ENCODE data around the gene RPA1. TPM values are rescaled to one million over a fixed set of nuclear protein-coding genes. Genes with fewer than 3 reads are reported as not detected.

The RPA1 gene
- total and polyA plus RNA-seq, 9 of the 15 experiments (the other 6 are each of a cell fraction or from before 2014, with no cell fraction given): 25.2 to 125 (median 47.4) TPM

DNA sequence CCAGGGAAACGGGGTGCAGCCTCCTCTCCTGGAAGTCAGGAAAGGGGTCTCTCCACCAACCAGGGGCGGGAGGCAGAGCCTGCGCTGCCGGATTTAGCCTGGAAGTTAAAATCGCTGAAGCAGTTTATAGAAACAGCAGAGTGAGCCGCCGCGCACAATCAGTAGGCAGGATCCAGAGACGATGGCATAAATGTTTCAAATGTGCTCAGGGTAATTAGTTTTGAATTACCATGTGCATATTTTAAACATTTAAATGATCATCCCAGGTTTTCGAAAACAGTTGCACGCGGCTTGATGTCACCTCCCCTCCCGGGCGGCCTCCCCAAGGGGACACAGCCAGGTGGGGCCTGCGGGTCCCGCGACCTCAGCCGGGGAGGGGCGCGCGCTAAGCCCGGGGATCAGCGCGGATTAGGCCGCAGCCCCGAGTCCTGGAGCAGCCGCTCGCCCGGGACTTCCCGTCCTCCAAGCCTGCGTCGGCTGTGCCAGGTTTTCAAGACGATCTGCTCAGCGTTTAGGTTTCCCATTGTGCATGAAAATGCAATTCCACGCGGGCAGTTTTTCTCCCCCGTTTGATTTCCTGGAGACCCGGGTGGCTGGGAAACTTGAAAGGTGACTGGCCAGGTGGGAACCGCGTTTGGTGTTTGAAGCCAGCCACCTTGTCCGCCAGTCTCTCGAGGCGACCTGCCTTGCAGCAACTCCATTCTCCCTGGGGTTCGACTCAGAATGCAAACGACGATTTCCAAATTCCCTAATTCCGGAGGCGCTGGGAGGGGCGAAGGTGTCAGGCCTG is 78.3 kb downstream of the RPA1 start:
- H3K9me3 ChIP-seq (replicated peaks; ENCODE audit: control insufficient read depth, insufficient read depth, low read depth, low read length): no peaks in the 10 kb centered on the region
- no peaks in the 10 kb centered on the region for H3K36me3 ChIP-seq (ENCODE audit: control insufficient read depth, insufficient read depth, low read length)
- peaks cover 17 to 31% of the 10 kb centered on the region in 2 experiments; a peak in 4 of 5 replicates for H3K27me3 ChIP-seq (ENCODE audit: control insufficient read depth in 2 of 2, insufficient read depth in 2 of 2, low read length in 2 of 2)
- H3K4me2 ChIP-seq (ENCODE audit: insufficient read depth, low read length): no peak overlapping the region
- no peak for ATAC-seq
- TF ChIP-seq RBM15 (IDR thresholded peaks at IDR 0.05; ENCODE audit: insufficient read depth, low read length): no peak
- TF ChIP-seq ARID1B (IDR thresholded peaks at IDR 0.05): no peak
- TF ChIP-seq MAZ (CRISPR knock-in tag; conservative IDR thresholded peaks at IDR 0.05 in 1 of 2, IDR thresholded peaks at IDR 0.05 in 1 of 2): no peak
- TF ChIP-seq SETDB1 (IDR thresholded peaks at IDR 0.05; ENCODE audit: low read length): no peak
- TF ChIP-seq, protein P1, sequence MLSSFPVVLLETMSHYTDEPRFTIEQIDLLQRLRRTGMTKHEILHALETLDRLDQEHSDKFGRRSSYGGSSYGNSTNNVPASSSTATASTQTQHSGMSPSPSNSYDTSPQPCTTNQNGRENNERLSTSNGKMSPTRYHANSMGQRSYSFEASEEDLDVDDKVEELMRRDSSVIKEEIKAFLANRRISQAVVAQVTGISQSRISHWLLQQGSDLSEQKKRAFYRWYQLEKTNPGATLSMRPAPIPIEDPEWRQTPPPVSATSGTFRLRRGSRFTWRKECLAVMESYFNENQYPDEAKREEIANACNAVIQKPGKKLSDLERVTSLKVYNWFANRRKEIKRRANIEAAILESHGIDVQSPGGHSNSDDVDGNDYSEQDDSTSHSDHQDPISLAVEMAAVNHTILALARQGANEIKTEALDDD (IDR thresholded peaks at IDR 0.05): no peak
- no peak for TF ChIP-seq SIN3B (IDR thresholded peaks at IDR 0.05; ENCODE audit: low read depth)
- TF ChIP-seq E2F3 (CRISPR knock-in tag; IDR thresholded peaks at IDR 0.05): no peak
- TF ChIP-seq, protein P2, sequence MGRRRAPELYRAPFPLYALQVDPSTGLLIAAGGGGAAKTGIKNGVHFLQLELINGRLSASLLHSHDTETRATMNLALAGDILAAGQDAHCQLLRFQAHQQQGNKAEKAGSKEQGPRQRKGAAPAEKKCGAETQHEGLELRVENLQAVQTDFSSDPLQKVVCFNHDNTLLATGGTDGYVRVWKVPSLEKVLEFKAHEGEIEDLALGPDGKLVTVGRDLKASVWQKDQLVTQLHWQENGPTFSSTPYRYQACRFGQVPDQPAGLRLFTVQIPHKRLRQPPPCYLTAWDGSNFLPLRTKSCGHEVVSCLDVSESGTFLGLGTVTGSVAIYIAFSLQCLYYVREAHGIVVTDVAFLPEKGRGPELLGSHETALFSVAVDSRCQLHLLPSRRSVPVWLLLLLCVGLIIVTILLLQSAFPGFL (CRISPR knock-in tag; IDR thresholded peaks at IDR 0.05): no peak
- no peak overlapping the region for H3K9ac ChIP-seq (ENCODE audit: insufficient read depth in 1 of 2, low read depth in 2 of 2, low read length in 2 of 2)
- in situ Hi-C loops (cut with MboI) (loop anchor here (5.0 to 25.0 kb wide), 2 partner anchors 124 to 329 kb away; partner anchors contain the start of gene DPH1), intact Hi-C loops (cut with micrococcal nuclease) (loop anchor here (2.0 to 5.0 kb wide), 2 partner anchors 123 to 139 kb away; partner anchors contain the start of gene DPH1)
- BruUV-seq (replicated peaks): no TSS peak
- no peaks in the 10 kb centered on the region for H3K9me1 ChIP-seq (ENCODE audit: control insufficient read depth, insufficient read depth, low read length)
- H3K27ac ChIP-seq (ENCODE audit: extremely low read depth, low read depth, low read length): no peak overlapping the region
- H2AFZ ChIP-seq (ENCODE audit: low read depth, low read length): no peak overlapping the region
- H3K4me1 ChIP-seq (replicated peaks in 1 of 2; ENCODE audit: control insufficient read depth in 2 of 2, insufficient read depth in 2 of 2, low read length in 2 of 2): peaks cover 0 to 16% of the 10 kb centered on the region in 2 experiments; a peak in 3 of 5 replicates
- DNase-seq (ENCODE audit: extremely low read depth in 1 of 4, low spot score in 3 of 4): no peak
- H4K20me1 ChIP-seq (replicated peaks; ENCODE audit: control insufficient read depth, insufficient read depth, low read length): no peaks in the 10 kb centered on the region
- no peak for FAIRE-seq
- no peak overlapping the region for H3K4me3 ChIP-seq
- POLR2A ChIA-PET: interaction anchor here (0.6 to 0.9 kb wide), 2 partner anchors 15 to 84 kb away, joined by 3 read pairs; no protein-coding TSS in a partner anchor
- 42% methylated on average over 29 of the region's 49 CpGs for WGBS (ENCODE audit: insufficient coverage, low coverage, missing lambda C conversion rate)
- H3K79me2 ChIP-seq (ENCODE audit: control insufficient read depth, insufficient read depth, low read length): no peaks in the 10 kb centered on the region
- CTCF ChIA-PET (ENCODE audit: low intra/inter-chr PET ratio): interaction anchor here (1.3 kb wide), 1 partner anchor 118 kb away, joined by 4 read pairs; no protein-coding TSS in a partner anchor
